Kidney epithelial cell (primary cell): ENCODE measurements around the gene RALGPS1. TPM values are rescaled to one million over a fixed set of nuclear protein-coding genes. Genes with fewer than 3 reads are reported as not detected.

Source experiments
- DNase-seq: peaks from one replicate; pipeline ENCODE4 v3.0.0-alpha.2; 2010; ENCODE audit warnings: low read depth
- H3K27me3 ChIP-seq: 2 replicates; pipeline ENCODE4 v1.6.0; 2011; ENCODE audit warnings: low read length; ENCODE audit not compliant: control insufficient read depth, insufficient read depth
- H3K36me3 ChIP-seq: 2 replicates; pipeline ENCODE4 v1.5.1; 2011; ENCODE audit warnings: low read length; ENCODE audit not compliant: control insufficient read depth, insufficient read depth
- H3K4me3 ChIP-seq: 2 replicates; pipeline ENCODE4 v1.5.1; 2011; ENCODE audit warnings: low read depth, mild to moderate bottlenecking, control low read depth, low read length
- total RNA-seq: library from RNA; depleted of rRNA; stranded (reverse); fragments of >200 nt; gene quantifications from 2 replicates; pipeline ENCODE4 v1.2.3, GENCODE V29; 2015
- TF ChIP-seq, protein P1 (sequence below): IDR thresholded peaks from 2 replicates; pipeline ENCODE4 v1.5.1; 2011; ENCODE audit warnings: mild to moderate bottlenecking, moderate library complexity, low read length, control low read depth, inconsistent platforms; ENCODE audit not compliant: insufficient read depth, poor library complexity, severe bottlenecking

The RALGPS1 gene
- total RNA-seq, 1 donor from 2014 or later = 5.6 TPM

DNA sequence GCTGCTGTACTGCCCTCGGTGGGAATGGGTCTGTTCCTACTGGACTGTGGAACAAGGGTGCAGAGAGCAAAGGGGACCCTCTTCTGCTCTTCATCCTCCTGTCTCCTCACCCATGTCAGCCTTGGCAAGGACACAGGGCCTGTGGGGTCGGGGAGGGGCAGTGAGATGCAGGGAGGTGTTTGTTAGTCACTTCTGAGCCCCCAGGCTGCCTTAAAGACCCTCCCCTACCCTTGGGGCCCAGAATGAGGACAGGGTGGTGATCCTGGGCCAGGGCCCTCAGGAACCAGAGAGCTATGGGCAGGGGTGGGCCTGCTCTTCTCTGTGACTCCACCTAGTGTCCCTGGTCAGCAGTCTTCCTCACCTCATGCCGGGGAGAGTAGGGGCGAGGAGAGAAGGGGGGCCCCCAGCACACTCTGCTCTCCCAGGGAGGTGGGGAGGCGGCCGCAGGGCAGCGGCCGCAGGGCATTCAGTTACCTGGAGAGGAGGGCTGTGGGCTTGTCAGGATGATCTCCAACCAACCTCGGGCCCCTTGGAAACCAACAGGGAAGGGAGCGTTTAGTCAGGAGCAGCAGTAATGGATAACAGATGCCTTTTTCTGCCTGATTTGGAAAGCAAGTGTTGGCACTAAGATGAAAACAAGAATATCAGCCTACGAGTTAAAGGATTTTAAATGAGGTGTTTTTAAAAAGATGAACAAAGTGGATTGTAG is 288.0 kb downstream of the RALGPS1 start:
- TF ChIP-seq, protein P1, sequence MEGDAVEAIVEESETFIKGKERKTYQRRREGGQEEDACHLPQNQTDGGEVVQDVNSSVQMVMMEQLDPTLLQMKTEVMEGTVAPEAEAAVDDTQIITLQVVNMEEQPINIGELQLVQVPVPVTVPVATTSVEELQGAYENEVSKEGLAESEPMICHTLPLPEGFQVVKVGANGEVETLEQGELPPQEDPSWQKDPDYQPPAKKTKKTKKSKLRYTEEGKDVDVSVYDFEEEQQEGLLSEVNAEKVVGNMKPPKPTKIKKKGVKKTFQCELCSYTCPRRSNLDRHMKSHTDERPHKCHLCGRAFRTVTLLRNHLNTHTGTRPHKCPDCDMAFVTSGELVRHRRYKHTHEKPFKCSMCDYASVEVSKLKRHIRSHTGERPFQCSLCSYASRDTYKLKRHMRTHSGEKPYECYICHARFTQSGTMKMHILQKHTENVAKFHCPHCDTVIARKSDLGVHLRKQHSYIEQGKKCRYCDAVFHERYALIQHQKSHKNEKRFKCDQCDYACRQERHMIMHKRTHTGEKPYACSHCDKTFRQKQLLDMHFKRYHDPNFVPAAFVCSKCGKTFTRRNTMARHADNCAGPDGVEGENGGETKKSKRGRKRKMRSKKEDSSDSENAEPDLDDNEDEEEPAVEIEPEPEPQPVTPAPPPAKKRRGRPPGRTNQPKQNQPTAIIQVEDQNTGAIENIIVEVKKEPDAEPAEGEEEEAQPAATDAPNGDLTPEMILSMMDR = no peak
- Histone ChIP-seq H3K4me3 (no peak overlapping the region), H3K36me3 (no peaks in the 10 kb centered on the region), H3K27me3 (peaks cover 2% of the 10 kb centered on the region)
- DNase-seq = no peak

DNA sequence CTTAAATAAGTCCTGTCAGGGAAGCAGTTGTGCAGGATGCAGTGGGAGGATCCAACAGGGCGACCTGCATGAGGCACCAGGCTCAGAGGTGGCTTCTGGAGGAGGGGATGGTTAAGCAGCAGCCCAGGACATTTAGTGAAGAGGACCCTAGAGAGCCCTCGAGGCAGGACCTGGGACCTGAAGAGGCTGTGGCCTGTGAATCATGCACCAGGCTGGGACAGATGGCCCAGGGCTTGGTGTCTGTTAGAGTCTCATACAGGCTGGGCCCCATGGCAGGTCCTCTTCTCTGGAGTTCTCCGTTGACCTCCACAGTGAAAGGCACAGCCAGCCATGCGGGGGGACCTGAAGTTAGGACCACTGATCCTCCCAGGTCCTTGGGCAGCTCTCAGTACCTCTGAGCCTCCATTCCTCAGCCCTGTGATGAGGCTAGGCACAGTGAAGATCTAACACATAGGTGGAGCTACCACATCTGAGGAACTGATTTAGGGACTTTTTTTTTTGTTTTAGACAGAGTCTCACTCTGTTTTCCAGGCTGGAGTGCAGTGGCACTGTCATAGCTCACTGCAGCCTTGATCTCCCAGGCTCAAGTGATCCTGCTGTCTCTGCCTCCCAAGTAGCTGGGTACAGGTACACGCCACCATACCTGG is 289.2 kb downstream of the RALGPS1 start:
- DNase-seq = no peak
- H3K27me3 ChIP-seq = peaks cover 6% of the 10 kb centered on the region
- no peaks in the 10 kb centered on the region for H3K36me3 ChIP-seq
- no peak overlapping the region for H3K4me3 ChIP-seq
- TF ChIP-seq, protein P1 = no peak

DNA sequence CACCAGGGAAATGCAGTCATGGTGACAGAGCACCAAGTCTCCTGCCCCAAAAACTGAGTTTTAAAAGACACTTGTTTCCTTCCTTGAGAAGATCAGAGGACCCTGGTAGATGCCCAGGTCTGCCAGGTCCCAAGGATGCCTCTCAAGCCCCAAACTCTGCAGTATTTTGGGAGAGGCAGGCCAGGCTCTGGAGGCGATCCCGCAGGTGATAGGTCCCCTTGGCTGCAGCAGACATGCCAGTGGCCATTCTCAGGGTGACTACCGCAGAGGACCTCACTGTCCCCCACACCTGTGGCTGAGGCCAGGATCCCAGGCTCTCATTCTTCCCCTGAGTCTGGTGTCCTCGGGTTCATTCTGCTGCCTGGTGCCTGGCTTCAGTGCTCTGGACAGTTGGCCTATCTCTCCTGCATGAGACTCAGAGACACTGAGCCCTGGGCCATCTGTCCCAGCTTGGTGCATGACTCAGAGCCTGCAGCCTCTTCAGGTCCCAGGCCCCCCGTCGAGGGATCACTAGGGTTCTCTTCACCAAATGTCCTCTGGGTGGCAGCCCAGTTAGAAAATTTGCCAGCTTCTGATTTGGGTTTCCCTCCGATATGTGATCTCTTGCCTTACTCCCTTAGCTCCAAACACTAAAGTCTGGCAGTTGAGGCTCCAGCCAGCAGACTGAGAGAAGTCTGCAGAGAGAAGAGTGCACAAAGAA is 290.3 kb downstream of the RALGPS1 start:
- no peak for DNase-seq
- H3K27me3 ChIP-seq = peaks cover 6% of the 10 kb centered on the region

DNA sequence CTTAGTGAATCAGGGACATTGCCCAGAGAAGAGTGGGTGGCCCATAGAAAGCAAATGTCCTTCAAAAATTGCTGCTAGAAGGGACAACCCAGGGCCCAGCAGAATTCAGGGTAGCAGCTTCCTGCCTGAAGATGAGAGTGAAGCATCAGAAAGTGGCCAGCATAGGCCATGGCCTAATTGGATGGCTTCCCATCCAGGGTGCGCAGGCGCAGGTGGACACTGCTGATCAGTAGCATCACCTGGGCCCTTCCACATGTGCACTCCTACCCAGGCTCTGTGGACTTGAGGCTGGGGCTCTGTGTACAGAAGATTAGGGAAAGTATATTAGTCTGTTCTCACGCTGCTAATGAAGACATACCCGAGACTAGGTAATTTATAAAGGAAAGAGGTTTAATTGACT is 291.4 kb downstream of the RALGPS1 start:
- DNase-seq = no peak
- TF ChIP-seq, protein P1 = no peak
- Histone ChIP-seq H3K4me3 (no peak overlapping the region), H3K27me3 (peaks cover 6% of the 10 kb centered on the region), H3K36me3 (no peaks in the 10 kb centered on the region)

More for the DNA sequence above, 290.3 kb downstream of the RALGPS1 start:
- TF ChIP-seq, protein P1 = peak; percentile 15
- Histone ChIP-seq H3K36me3 (no peaks in the 10 kb centered on the region), H3K4me3 (no peak overlapping the region)

DNA sequence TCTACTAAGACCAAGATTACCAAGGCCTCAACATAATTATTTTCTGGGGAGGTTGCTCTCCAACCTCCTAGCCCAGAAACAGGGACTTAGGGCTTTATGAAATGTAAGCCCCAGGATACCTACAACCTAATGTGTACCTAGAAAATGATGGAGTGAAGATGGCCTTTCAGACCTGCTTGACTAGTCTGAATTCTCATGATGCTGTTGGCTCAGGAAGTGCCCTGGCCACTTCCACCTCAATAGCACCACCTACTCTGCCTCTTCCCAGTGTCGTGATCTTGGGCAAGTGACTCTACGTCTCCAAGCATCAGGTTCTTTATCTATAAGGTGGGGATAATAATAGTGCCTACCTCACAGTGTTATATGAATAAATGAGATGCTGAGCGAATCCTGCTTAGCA is 292.1 kb downstream of the RALGPS1 start:
- TF ChIP-seq, protein P1 = no peak
- no peak for DNase-seq
- Histone ChIP-seq H3K36me3 (no peaks in the 10 kb centered on the region), H3K4me3 (no peak overlapping the region), H3K27me3 (peaks cover 9% of the 10 kb centered on the region)
